HG03025 (cell line): Measurements from ENCODE around the gene APCDD1.
"Not testable (repeated sequence)": the region's sequence is repeated elsewhere in the genome, so short reads cannot be mapped to it uniquely, and the experiment has no call there.

Source experiments
- ATAC-seq: cut with Tn5 transposase; IDR thresholded peaks from one replicate; pipeline ENCODE4 v1.9.1; 2021; ENCODE audit warnings: mild to moderate bottlenecking, moderate library complexity; ENCODE audit not compliant: unreplicated experiment, low FRiP score

Gene APCDD1

DNA sequence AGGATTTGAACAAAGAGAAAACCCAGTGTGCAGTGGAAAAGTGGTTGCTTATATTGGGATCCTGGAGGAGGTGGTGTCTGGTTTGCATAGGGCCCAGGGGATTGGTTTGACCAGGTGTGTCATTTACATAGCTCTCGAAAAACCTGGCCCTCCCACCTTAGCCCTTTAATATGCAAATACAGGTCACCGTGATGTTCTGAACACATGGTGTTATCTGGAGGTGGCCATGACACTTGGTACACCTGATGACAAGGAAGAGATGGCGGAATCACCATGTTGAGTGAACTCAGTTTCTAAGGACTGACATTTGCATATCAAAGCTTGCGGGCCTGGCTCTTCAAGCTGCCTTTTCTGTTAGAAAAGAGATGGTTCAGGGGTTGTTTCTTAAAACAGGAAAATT is 69.1 kb downstream of the APCDD1 start:
- no peak for ATAC-seq

DNA sequence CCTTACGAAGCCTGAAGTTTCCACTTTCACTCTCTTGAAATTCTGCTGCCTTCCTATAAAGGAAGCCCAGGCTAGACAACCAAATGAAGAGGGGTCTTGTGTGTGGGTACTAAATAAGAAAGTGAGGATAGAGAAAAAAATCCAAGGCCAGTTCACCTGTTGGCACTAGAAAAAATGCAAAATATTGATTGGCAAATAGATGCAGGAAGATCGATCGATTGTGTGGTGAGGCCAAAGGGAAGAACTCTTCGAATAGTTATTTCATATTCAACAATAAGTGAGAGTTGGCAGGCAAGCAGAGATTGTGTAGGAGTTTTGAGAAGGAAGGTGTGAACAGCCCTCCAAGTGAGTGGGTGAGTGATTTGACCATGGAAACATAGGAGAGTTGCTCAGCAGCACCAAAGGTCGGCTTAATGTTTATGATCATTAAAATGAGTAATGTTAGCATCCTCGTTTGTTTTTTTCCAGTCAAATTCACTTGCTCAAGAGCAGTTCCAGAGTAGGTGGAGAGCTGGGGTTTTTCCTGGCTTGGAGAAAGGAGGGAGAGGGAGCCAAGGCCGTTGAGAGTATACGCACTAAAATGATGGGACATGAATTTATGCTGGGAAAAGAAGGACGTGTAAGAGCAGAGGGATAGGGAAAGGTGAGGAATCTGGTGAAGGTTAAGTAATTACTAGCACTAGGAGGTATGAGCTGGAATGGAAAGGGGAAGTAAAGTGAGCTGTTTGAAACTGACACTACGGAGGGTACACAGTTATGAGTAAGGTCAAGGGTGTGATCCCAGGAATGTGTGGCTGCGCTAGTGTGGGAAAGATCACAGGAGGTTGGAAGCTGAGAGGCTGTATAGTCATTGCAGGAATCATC is 70.3 kb downstream of the APCDD1 start:
- no peak for ATAC-seq

- no peak for ATAC-seq
Measured at GRCh38 chr18:10525371-10525691, 70.9 kb downstream of the APCDD1 start.

- peak; percentile 62 for ATAC-seq
Measured at GRCh38 chr18:10525697-10526560, 71.5 kb downstream of the APCDD1 start, which contains the start of gene NAPG. Gene NAPG, plus strand, starts transcription at chr18:10526027. Its CDS starts 76 bp downstream, at chr18:10526103.

GRCh38 chr18:10526561-10526949 is 72.1 kb downstream of the APCDD1 start:
- peak; percentile 5 for ATAC-seq

DNA sequence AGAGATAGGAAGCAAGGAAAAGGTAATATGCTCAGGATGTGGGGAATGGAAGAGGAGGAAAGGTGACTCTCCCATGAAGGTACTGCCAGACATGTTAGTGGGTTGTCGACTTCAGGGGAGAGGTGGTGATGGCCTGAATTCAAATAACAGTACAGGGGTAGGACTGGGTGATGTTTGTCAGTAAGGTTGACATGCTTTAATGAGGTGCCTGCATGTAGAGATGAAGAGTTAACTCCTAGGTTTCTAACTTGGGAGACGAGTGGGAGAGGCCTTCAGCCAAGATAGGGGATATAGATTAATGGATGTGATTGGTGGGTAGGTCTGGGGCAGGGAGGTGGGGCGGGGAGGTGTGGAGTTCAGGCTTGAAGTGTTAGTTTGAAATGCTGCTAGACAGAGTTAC is 74.0 kb downstream of the APCDD1 start:
- ATAC-seq = no peak

GRCh38 chr18:10530002-10530401 is 75.6 kb downstream of the APCDD1 start:
- no peak for ATAC-seq

- ATAC-seq = no peak
Measured at GRCh38 chr18:10530852-10531251, 76.4 kb downstream of the APCDD1 start.

DNA sequence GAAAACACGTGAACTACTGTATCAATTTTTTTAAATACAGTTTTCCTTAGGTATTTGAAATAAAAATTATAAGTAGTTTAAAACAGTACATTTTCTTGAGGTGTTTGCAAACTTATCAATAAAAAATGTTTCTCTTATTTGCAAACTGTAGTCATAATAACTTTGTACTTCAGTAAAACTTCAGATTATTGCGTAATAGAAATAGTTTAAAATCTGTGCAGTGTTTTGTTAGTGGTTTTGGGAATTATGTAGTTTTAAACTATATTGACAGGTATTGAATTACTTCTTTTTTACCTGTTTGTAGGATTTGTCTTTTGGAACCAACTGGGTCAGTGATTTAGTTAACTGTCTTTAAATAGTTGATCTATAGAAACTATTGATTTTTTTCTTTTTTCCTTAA is 78.7 kb downstream of the APCDD1 start:
- ATAC-seq = no peak

DNA sequence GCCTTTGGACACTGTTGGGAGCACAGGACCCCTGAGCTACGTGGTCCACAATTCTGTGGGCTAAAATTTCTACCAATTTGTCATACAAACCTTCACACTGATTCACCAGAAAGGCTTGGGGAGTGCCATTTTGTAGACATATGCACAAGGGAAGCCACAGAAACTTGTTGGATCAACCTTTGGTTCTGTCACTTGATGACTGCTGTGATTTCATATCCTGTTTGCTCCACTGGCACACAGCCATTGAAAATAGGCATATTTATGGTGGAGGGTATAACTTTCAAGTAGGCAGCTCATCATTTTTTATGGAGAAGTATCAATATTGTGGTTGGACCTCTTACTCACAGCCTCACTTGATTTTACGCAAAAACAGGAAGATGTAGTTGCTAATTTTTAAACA is 81.8 kb downstream of the APCDD1 start:
- no peak for ATAC-seq

- ATAC-seq = no peak
Measured at GRCh38 chr18:10537765-10538164, 83.3 kb downstream of the APCDD1 start.

DNA sequence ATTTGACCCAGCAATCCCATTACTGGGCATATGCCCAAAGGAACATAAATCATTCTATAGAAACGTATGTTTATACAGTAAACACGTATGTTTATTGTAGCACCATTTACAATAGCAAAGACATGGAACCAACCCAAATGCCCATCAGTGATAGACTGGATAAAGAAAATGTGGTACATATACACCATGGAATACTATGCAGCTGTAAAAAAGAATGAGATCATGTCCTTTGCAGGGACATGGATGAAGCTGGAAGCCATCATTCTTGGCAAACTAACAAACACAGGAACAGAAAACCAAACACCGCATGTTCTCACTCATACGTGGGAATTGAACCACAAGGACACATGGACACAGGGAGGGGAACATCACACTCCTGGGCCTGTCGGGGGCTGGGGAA is 84.7 kb downstream of the APCDD1 start:
- not testable (repeated sequence) for ATAC-seq
